Hepatocyte (in vitro differentiated cells): ENCODE results near the gene MADD. TPM values are rescaled to one million over a fixed set of nuclear protein-coding genes. Genes with fewer than 3 reads are reported as not detected.

Experiments
- DNase-seq: peaks from one replicate; pipeline ENCODE4 v3.0.0-alpha.2; 2016; ENCODE audit warnings: low spot score
- H2AFZ ChIP-seq: fragments of 200-600 bp; sonication (generic); 2 replicates; pipeline ENCODE4 v1.6.0; 2016; ENCODE audit warnings: antibody characterized with exemption, mild to moderate bottlenecking
- H3K27ac ChIP-seq: fragments of 200-600 bp; sonication (generic); 2 replicates; pipeline ENCODE4 v1.5.1; 2016; ENCODE audit warnings: mild to moderate bottlenecking
- H3K27me3 ChIP-seq: fragments of 200-600 bp; sonication (generic); 2 replicates; pipeline ENCODE4 v1.6.1; 2016
- H3K36me3 ChIP-seq: fragments of 200-600 bp; sonication (generic); replicated peaks from 2 replicates; pipeline ENCODE4 v1.5.1; 2016; ENCODE audit warnings: low read depth; ENCODE audit not compliant: insufficient read depth
- H3K4me1 ChIP-seq: fragments of 200-600 bp; sonication (generic); 2 replicates; pipeline ENCODE4 v1.5.1; 2016; ENCODE audit warnings: mild to moderate bottlenecking, moderate library complexity; ENCODE audit not compliant: insufficient read depth
- H3K4me2 ChIP-seq: fragments of 200-600 bp; sonication (generic); 2 replicates; pipeline ENCODE4 v1.6.0; 2016
- H3K4me3 ChIP-seq: fragments of 200-600 bp; sonication (generic); 2 replicates; pipeline ENCODE4 v1.5.1; 2016; ENCODE audit warnings: mild to moderate bottlenecking
- H3K79me2 ChIP-seq: fragments of 200-600 bp; sonication (generic); 2 replicates; pipeline ENCODE4 v1.6.0; 2017; ENCODE audit warnings: mild to moderate bottlenecking
- H3K9me2 ChIP-seq: fragments of 200-600 bp; sonication (generic); replicated peaks from 2 replicates; pipeline ENCODE4 v1.6.0; 2017; ENCODE audit warnings: mild to moderate bottlenecking; ENCODE audit not compliant: insufficient read depth
- H3K9me3 ChIP-seq: fragments of 200-600 bp; sonication (generic); 2 replicates; pipeline ENCODE4 v1.5.1; 2016; ENCODE audit warnings: low read depth, mild to moderate bottlenecking
- H4K20me1 ChIP-seq: fragments of 200-600 bp; sonication (generic); 2 replicates; pipeline ENCODE4 v1.6.0; 2016; ENCODE audit warnings: mild to moderate bottlenecking; ENCODE audit not compliant: insufficient read depth, poor library complexity, severe bottlenecking
- EZH2 ChIP-seq: fragments of 200-600 bp; sonication (generic); IDR thresholded peaks from 2 replicates; pipeline ENCODE4 v1.6.1; 2016; ENCODE audit warnings: antibody characterized with exemption, mild to moderate bottlenecking, borderline replicate concordance
- EZH2phosphoT487 ChIP-seq: fragments of 200-600 bp; sonication (generic); IDR thresholded peaks from one replicate; pipeline ENCODE4 v1.6.1; 2018; ENCODE audit warnings: antibody characterized with exemption, mild to moderate bottlenecking, low read depth, moderate library complexity; ENCODE audit not compliant: unreplicated experiment, severe bottlenecking
- whole genome bisulfite sequencing: methylation state at CpG from one replicate; pipeline ENCODE4 v1.1.6; 2016; ENCODE audit warnings: low lambda C conversion rate; ENCODE audit errors: missing lambda C conversion rate; 5-methylcytosine and 5-hydroxymethylcytosine counted together
- polyA plus RNA-seq: library from polyadenylated mRNA; unstranded; fragments of >200 nt; fragmentation: Nextera tagmentation; extraction: Ambion mirVana; gene quantifications from 2 replicates; pipeline ENCODE4 v1.2.1, GENCODE V29; 2016
- total RNA-seq: library from RNA; depleted of rRNA; stranded (reverse); fragments of >200 nt; gene quantifications from 2 replicates; pipeline ENCODE4 v1.2.3, GENCODE V29; 2014
- TF ChIP-seq, protein P1 (sequence below): fragments of 200-600 bp; sonication (generic); IDR thresholded peaks from 2 replicates; pipeline ENCODE4 v1.5.1; 2016; ENCODE audit warnings: antibody characterized with exemption, mild to moderate bottlenecking; ENCODE audit not compliant: poor library complexity

MADD gene
- total and polyA plus RNA-seq, 2 experiments from 2014 or later, result 17.6 to 19.1 TPM

DNA sequence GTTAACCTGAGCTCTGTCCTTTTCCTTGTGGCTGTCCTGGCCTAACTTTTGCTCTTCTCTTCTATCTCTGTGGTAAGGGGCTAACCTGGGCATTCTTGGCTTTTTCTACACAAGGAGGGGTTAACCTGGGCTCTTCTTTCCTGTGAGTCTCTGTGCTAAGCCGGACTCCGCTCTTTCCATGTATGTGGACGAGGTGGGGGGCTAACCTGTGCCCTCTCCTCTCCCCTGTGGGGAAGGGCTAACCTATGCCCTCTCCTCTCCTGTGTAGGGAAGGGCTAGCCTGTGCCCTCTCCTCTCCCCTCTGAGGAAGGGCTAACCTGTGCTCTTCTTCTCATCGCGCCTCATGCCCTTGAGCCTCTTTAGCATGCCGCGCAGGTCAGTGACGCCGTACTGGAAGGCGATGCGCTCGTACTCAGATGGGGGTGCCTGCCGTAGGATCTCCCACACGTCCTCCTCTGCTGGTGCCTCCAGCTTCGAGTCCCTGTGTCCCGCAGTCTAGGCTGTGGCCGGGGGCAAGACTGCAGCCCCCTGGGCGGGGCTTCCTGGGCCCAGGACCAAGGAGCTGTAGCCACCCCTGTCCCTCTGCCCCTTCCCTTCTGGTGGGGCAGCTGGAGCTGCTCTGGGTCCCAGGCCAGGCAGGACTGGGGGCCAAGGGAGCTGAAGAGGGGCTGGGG is 76.1 kb downstream of the MADD start:
- H4K20me1 ChIP-seq, result no peaks in the 10 kb centered on the region
- DNase-seq, result no peak
- WGBS, result 89% methylated on average over 18 of the region's 18 CpGs

DNA sequence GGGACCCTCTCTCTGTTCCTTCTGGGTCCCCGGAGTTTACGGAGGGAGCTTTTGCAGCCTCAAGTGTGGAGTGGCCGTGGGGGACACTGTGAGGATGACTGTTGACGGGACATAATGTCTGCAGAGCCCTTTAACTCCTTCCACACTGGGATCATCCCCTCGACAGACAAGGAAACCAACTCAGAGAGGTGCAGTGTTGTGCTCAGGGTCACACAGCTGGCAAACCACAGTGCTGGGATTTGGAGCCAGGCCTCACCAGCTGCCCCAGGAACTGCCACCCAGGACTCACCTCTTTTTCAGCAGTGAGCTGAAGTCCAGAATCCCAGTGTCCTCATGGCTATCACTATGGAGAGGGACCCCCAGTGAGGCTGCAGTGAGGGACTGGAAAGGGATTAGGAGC is 77.2 kb downstream of the MADD start:
- H3K27ac ChIP-seq, result no peak overlapping the region
- no peak overlapping the region for H3K4me3 ChIP-seq
- no peak for DNase-seq
- H4K20me1 ChIP-seq, result no peaks in the 10 kb centered on the region
- TF ChIP-seq EZH2 (no peak), EZH2phosphoT487 (no peak)
- TF ChIP-seq, protein P1, sequence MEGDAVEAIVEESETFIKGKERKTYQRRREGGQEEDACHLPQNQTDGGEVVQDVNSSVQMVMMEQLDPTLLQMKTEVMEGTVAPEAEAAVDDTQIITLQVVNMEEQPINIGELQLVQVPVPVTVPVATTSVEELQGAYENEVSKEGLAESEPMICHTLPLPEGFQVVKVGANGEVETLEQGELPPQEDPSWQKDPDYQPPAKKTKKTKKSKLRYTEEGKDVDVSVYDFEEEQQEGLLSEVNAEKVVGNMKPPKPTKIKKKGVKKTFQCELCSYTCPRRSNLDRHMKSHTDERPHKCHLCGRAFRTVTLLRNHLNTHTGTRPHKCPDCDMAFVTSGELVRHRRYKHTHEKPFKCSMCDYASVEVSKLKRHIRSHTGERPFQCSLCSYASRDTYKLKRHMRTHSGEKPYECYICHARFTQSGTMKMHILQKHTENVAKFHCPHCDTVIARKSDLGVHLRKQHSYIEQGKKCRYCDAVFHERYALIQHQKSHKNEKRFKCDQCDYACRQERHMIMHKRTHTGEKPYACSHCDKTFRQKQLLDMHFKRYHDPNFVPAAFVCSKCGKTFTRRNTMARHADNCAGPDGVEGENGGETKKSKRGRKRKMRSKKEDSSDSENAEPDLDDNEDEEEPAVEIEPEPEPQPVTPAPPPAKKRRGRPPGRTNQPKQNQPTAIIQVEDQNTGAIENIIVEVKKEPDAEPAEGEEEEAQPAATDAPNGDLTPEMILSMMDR, result no peak
- no peaks in the 10 kb centered on the region for H3K4me1 ChIP-seq
- no peak overlapping the region for H2AFZ ChIP-seq
- 79% methylated on average over 5 of the region's 5 CpGs for WGBS
- H3K36me3 ChIP-seq, result no peaks in the 10 kb centered on the region
- no peaks in the 10 kb centered on the region for H3K79me2 ChIP-seq
- no peaks in the 10 kb centered on the region for H3K27me3 ChIP-seq
- no peak overlapping the region for H3K4me2 ChIP-seq
- no peaks in the 10 kb centered on the region for H3K9me3 ChIP-seq
- H3K9me2 ChIP-seq, result no peaks in the 10 kb centered on the region

More for the DNA sequence above, 76.1 kb downstream of the MADD start:
- H3K9me3 ChIP-seq, result no peaks in the 10 kb centered on the region
- no peaks in the 10 kb centered on the region for H3K27me3 ChIP-seq
- H3K36me3 ChIP-seq, result no peaks in the 10 kb centered on the region
- no peaks in the 10 kb centered on the region for H3K79me2 ChIP-seq
- no peak overlapping the region for H2AFZ ChIP-seq
- H3K27ac ChIP-seq, result no peak overlapping the region
- no peak overlapping the region for H3K4me3 ChIP-seq
- H3K9me2 ChIP-seq, result no peaks in the 10 kb centered on the region
- H3K4me2 ChIP-seq, result no peak overlapping the region
- TF ChIP-seq, protein P1, result no peak
- TF ChIP-seq EZH2 (no peak), EZH2phosphoT487 (no peak)
- no peaks in the 10 kb centered on the region for H3K4me1 ChIP-seq

DNA sequence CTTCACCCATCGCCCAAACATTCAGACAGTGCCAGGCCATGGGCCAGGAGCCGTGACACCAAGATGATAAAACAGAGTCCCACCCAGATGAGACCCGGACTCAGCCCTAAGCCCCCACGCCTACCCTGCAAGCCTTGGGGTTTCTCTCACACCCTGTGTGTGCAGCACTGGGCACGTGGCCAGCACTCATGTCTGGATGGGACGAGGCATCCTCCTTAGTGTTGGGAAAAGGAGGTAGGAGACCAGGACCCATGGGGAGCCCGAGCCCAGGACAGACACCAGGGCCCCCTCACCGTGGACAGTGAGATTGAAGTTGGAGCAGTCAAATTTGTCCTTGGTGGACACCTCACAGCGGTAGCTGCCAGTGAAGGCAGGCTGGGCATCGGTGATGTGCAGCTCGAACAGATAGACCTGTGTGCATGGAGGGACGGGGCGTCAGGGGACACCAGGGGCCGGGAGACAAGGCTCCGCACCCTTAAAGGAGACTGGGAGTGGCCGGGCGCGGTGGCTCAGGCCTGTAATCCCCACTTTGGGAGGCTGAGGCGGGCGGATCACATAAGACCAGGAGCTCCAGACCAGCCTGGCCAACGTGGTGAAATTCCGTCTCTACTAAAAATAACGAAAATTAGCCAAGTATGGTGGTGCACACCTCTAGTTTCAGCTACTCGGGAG is 78.3 kb downstream of the MADD start:
- H3K4me2 ChIP-seq, result no peak overlapping the region
- no peaks in the 10 kb centered on the region for H3K4me1 ChIP-seq
- no peak for DNase-seq
- no peaks in the 10 kb centered on the region for H4K20me1 ChIP-seq
- H3K27me3 ChIP-seq, result no peaks in the 10 kb centered on the region
- H3K9me3 ChIP-seq, result no peaks in the 10 kb centered on the region
- H3K9me2 ChIP-seq, result no peaks in the 10 kb centered on the region
- no peaks in the 10 kb centered on the region for H3K36me3 ChIP-seq
- TF ChIP-seq, protein P1, result no peak
- no peak for TF ChIP-seq EZH2
- TF ChIP-seq EZH2phosphoT487, result no peak
- no peak overlapping the region for H3K4me3 ChIP-seq
- WGBS, result 92% methylated on average over 24 of the region's 24 CpGs
- no peak overlapping the region for H2AFZ ChIP-seq
- H3K27ac ChIP-seq, result no peak overlapping the region
- no peaks in the 10 kb centered on the region for H3K79me2 ChIP-seq
